Mesothelial cell of epicardium (in vitro differentiated cells): Measurements from ENCODE around the gene ZNF618. TPM values are rescaled to one million over a fixed set of nuclear protein-coding genes. Genes with fewer than 3 reads are reported as not detected.

Experiments
- DNase-seq, 2 experiments: peaks; one replicate each; pipeline ENCODE4 v3.0.0; 2021; ENCODE audit warnings: low spot score in 2 of 2; ENCODE audit not compliant: unreplicated experiment in 2 of 2
- H3K27ac Mint-ChIP-seq: 2 replicates; pipeline ENCODE4 v1.8.0; 2021; ENCODE audit warnings: mixed read lengths
- H3K27me3 Mint-ChIP-seq: 2 replicates; pipeline ENCODE4 v1.8.0; 2021; ENCODE audit warnings: low read depth, mixed read lengths
- H3K36me3 Mint-ChIP-seq: 2 replicates; pipeline ENCODE4 v1.8.0; 2021; ENCODE audit warnings: mixed read lengths
- H3K4me1 Mint-ChIP-seq: 2 replicates; pipeline ENCODE4 v1.8.0; 2021; ENCODE audit warnings: mixed read lengths
- H3K4me3 Mint-ChIP-seq: 2 replicates; pipeline ENCODE4 v1.8.0; 2021; ENCODE audit warnings: mild to moderate bottlenecking, moderate library complexity, mixed read lengths
- H3K9me3 Mint-ChIP-seq: 2 replicates; pipeline ENCODE4 v1.8.0; 2021; ENCODE audit warnings: mixed read lengths
- CTCF ChIP-seq: fragments of 200-600 bp; sonication (generic); IDR thresholded peaks from one replicate; pipeline ENCODE4 v1.5.0; 2021; ENCODE audit warnings: antibody characterized with exemption; ENCODE audit not compliant: unreplicated experiment
- total RNA-seq: library from RNA; stranded (reverse); gene quantifications from 3 replicates; pipeline ENCODE4 v1.2.1, GENCODE V29; 2021

Gene ZNF618
- total RNA-seq, 1 donor from 2014 or later: 78.9 TPM

GRCh38 chr9:114084282-114085073, 208.4 kb downstream of the ZNF618 start:
- Mint-ChIP-seq H3K4me1 (no peaks in the 10 kb centered on the region), H3K27ac (no peak overlapping the region), H3K27me3 (peaks cover 12% of the 10 kb centered on the region), H3K36me3 (no peaks in the 10 kb centered on the region), H3K9me3 (no peaks in the 10 kb centered on the region), H3K4me3 (no peak overlapping the region)
- peak in 1 of 2 experiments; percentile 36 for DNase-seq
- TF ChIP-seq CTCF: no peak

GRCh38 chr9:114085387-114085789, 209.3 kb downstream of the ZNF618 start:
- TF ChIP-seq CTCF: no peak
- H3K27ac Mint-ChIP-seq: no peak overlapping the region
- no peaks in the 10 kb centered on the region for H3K36me3 Mint-ChIP-seq
- H3K4me3 Mint-ChIP-seq: no peak overlapping the region
- DNase-seq: peak in 1 of 2 experiments; percentile 19
- H3K9me3 Mint-ChIP-seq: no peaks in the 10 kb centered on the region
- peaks cover 12% of the 10 kb centered on the region for H3K27me3 Mint-ChIP-seq
- H3K4me1 Mint-ChIP-seq: no peaks in the 10 kb centered on the region

- no peaks in the 10 kb centered on the region for H3K9me3 Mint-ChIP-seq
- no peaks in the 10 kb centered on the region for H3K36me3 Mint-ChIP-seq
- no peak overlapping the region for H3K4me3 Mint-ChIP-seq
- no peaks in the 10 kb centered on the region for H3K4me1 Mint-ChIP-seq
- H3K27ac Mint-ChIP-seq: no peak overlapping the region
- peaks cover 12% of the 10 kb centered on the region for H3K27me3 Mint-ChIP-seq
- no peak for TF ChIP-seq CTCF
- no peak for DNase-seq
These were observed 209.9 kb downstream of the ZNF618 start for GRCh38 chr9:114086009-114086408.

- H3K36me3 Mint-ChIP-seq: no peaks in the 10 kb centered on the region
- no peak overlapping the region for H3K4me3 Mint-ChIP-seq
- no peak for TF ChIP-seq CTCF
- no peaks in the 10 kb centered on the region for H3K4me1 Mint-ChIP-seq
- H3K9me3 Mint-ChIP-seq: no peaks in the 10 kb centered on the region
- H3K27ac Mint-ChIP-seq: no peak overlapping the region
- peaks cover 13% of the 10 kb centered on the region for H3K27me3 Mint-ChIP-seq
- no peak for DNase-seq
These were observed 210.5 kb downstream of the ZNF618 start for GRCh38 chr9:114086607-114087006.

GRCh38 chr9:114087721-114088120, 211.6 kb downstream of the ZNF618 start:
- DNase-seq: no peak
- Mint-ChIP-seq H3K9me3 (no peaks in the 10 kb centered on the region), H3K36me3 (no peaks in the 10 kb centered on the region), H3K27me3 (peaks cover 13% of the 10 kb centered on the region), H3K4me1 (no peaks in the 10 kb centered on the region), H3K27ac (no peak overlapping the region), H3K4me3 (no peak overlapping the region)
- TF ChIP-seq CTCF: no peak
